Caki2 (cell line): ENCODE measurements around the gene YIPF3. TPM values are rescaled to one million over a fixed set of nuclear protein-coding genes. Genes with fewer than 3 reads are reported as not detected.

Experiments used
- DNase-seq: peaks from one replicate; pipeline ENCODE4 v3.0.0-alpha.2; 2015; ENCODE audit warnings: low read depth
- in situ Hi-C: cut with HindIII; loops from 2 replicates; pipeline ENCODE4 v1.10.0; 2016; ENCODE audit warnings: low sequenced_read_pairs, low pct_unique_long_range_greater_than_20kb, mixed read lengths
- total RNA-seq: library from RNA; depleted of rRNA; stranded (reverse); fragments of >200 nt; shearing (Covaris generic); gene quantifications from 2 replicates; pipeline ENCODE4 v1.2.3, GENCODE V29; 2014; ENCODE audit warnings: low replicate concordance

YIPF3 gene
- total RNA-seq, 1 experiment from 2014 or later = 127 TPM

DNA sequence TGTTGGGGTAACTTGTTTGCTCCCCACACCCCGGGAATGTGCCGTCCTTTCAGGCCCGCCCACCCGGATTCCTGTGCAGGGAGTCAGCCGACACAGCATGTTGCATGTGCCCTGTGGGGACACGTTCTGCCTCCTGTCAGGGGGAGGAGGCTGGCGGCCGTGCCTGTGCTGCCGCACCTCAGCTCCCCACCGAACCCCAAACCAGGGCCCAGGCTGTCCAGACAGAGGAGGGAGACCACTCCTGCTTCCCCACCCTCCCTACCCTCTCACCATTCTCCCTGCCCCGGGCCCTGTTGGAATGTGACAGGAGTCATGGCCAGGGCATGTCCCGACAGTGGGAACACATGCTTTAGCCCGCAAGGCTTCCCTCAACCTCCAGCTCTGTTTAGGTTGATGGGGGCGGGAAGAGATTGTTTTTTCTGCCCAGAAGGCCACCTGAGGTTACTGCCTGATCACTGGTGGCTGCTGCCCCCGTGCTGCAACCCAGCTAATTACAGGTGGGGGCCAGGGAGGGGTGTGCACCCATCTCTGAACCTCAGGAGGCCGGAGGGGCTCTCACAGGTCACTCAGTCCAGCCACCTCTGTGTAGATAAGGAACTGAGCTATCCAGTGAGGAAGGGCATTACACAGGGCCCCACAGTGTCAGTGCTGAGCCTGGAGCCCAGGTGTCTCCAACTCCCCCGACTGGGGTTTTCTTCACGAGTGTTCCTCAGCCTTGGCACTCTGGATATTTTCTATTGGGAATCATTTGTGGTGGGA is 20.2 kb downstream of the YIPF3 start:
- no peak for DNase-seq
- in situ Hi-C loops = no loop called here

DNA sequence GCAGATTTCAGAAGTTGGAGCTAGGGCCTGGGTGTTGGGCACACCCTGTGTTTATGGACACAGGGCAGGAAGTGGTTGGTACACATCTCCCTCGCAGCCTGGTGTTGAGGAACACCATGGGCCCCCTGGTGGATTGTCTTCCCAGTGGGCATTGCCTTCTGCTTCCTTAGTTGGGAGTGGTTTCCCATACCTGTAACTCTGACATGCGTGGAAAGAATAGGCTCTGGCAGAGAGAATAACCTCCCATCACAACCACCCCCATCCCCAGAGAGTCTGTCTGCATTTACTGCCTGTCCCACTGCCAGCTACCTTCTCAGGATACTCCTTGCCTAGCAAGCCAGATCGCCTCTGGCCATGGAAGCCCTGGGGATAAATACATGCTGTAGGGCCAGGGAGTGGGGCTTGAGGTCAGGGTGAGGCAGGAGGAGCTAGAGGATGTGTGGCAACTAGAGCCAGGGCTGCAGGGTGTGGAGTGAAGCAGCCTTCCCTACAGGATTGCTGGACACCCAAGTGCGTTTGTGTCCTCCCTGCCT is 21.3 kb downstream of the YIPF3 start:
- DNase-seq = no peak
- in situ Hi-C loops = no loop called here

DNA sequence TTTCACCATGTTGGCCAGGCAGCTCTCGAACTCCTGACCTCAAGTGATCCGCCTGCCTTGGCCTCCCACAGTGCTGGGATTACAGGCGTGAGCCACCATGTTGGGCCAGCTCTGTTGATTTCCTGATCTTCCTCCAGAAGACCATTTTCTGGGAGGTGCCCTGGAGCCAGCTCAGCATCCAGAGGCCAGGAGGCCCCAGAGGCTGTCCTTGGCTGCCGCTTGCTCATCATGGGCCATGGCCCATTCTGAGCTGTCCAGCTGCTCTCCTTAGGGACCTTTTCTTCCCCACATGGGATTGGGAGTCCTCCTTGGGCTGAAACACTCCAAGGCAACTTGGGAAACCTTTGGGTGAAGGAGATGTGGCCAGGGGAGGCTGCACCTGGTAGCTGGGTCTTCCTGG is 22.0 kb downstream of the YIPF3 start:
- in situ Hi-C loops = no loop called here
- no peak for DNase-seq

DNA sequence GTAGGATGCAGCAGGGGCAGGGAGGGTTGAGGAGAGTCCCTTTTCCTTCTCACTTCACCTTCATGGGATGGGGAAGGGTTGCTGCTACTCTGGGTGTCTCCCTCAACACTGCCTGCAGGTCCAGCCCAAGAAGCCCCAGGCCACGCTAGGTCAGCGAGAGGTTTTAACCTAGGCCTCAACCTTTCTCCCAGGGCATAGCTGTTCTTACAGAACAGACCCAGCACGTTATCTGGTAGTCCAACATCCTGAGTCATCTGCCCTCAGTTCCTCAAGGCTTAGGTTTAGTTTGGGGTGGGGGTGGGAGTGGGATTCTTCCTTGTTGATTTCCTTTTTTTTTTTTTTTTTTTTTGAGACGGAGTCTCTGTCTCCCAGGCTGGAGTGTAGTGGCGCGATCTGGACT is 22.4 kb downstream of the YIPF3 start:
- DNase-seq = no peak
- in situ Hi-C loops = no loop called here

DNA sequence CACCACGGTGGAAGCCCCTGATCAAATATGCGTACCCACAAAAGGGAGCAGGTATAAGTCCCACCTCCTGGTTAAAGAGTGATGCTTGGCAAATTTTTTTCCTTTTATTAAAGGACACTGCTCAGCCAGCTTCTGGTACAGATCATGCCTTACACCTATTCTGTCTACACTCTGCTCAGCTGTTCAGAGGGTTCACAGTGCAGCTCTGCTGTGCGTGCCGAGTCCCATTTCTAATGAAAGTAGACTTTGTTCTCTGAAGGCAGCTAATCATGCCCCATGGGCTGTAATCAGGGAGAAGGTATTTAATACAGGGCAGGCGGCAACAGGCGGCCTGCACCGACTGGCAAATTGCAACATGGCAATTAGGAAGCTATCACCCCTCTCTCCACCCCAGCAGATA is 22.9 kb downstream of the YIPF3 start:
- in situ Hi-C loops = no loop called here
- no peak for DNase-seq

DNA sequence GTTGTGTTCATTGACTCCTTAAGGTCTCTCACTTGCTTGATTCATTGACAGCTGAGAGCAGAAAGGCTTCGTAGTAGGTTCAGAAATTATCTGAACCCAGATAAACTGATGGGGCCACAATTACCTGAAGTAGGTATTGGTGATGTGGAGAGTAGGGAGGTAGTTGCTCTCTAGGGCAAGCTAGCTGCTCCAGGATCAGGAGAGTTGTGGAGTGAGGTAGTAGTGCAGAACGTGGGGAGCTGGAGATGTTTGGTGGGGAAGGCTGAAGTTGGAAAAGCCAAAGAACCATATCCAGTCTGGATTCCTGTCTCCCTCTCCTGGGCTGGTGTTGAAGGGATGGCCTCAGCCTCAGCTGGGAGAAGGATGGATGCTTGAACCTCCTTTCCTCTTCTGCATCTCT is 23.5 kb downstream of the YIPF3 start:
- in situ Hi-C loops = no loop called here
- no peak for DNase-seq

DNA sequence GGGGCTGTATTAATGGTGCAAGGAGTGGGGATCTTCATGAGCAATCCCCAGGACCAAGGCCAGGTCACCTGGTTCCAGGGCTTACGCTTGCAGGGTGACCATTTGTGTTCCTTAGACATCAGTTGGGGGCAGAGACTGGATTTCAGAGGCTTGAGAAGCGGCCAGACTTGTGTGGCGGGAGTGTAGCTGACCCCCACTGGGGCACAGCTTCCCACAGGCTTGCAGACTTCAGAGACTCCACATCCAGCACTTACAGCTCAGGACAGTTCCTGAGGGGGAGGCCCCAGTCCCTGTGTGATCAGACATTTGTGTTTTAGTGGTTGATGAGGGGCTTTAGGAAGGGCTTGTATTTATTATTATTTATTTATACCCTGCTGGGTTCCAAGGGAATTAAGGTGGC is 24.1 kb downstream of the YIPF3 start:
- DNase-seq = no peak
- in situ Hi-C loops = no loop called here

DNA sequence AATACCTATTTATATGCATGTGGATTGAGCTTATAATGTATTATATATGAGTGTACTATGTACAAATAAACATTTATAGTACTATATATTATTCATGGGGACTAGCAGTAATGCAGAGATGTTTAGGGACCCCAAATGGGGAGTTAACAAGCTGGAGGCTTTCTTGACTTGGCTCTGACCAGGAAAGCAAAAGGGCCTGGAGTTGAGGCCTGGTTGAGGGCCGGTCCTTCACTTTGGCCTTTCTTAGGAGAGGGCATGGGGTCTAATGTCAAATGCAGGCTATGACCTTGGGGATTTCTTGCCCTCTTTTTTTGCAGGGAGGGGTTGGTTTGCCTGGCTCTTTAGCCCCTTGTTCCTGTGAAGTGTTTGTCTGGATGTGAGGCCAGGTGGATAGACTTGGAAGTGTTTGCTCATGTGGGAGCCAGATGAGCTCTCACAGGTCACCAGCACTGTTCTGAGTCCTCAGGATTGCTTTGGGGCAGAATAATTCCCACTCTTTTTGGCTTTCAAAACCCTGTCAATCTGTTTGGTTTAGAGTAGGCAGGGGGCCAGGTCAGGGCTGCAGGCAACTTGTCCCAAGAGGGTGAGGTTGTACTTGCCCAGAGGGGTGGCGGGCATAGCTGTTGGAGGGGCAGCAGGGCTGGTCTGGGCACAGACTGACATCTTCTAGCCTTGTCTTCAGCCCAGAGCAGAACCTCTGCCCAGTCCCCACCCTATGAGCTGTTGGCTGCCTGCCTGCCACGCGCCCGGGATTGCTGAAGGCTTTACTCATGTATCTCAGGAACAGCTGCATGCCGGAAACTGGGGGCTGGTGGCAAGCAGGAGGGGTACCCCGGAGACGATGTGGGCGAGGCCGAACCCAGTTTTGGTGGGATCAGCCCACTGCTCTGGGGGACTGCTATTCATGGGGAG is 24.7 kb downstream of the YIPF3 start:
- in situ Hi-C loops = no loop called here
- DNase-seq = no peak

DNA sequence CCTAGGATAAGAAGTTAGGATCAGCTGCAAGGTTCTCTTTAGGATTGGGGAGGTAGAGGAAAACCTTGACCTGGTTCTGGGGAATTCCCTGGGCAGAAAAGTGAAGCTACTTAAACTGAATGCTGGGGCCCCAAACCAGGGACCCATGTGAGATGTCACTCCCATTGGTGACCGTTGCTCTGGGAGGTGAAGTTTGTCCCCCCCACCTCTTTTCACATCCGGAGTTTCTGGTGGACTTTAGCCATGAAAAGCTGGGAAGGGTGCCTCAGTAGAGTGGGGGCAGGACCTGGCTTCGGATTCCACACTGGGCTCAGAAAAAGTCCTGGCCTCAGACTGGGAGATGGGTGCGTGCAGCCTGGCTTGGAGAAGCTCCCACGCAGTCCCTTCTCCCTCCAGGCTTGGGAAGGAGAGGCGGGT is 26.2 kb downstream of the YIPF3 start:
- DNase-seq = no peak
- in situ Hi-C loops = no loop called here

DNA sequence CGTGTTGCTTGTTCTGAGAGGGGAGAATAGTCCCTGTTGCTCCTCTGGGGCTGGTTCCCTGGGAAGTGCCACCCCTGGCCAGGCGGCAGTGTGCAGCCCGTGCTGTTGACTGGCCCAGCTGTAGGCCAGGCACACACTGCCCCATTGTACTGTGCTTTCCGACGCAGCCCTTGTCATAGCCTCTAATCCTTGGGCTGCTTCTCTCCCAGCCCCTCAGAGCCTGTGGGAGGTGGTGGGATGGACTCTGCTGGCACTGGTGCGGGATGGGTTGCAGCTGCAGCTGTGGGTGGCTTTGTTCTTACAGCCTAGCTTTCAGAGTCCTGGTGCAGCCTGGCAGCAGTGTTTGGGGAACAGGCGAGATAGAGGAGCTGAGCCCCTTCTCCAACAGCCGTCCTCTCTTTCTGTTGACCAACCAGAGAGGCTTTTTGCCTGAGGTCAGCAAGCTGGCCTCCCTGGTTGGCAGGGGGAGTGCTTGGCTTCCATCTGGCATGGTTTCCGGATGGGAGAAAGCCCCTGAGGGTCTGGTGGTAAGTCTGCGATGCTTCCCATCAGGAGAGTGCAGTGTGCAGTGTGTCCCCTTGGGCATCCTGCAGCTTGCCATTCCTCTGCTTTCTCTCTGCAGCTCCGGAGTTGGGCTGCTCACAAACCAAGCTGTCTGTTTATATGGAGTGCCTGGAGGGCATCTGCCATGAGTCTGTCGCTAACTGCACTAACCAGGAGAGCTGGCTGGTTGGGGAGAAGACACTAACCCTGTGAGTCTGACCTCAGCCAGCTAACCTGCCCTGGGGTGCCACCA is 27.3 kb downstream of the YIPF3 start:
- DNase-seq = no peak
- in situ Hi-C loops = no loop called here

DNA sequence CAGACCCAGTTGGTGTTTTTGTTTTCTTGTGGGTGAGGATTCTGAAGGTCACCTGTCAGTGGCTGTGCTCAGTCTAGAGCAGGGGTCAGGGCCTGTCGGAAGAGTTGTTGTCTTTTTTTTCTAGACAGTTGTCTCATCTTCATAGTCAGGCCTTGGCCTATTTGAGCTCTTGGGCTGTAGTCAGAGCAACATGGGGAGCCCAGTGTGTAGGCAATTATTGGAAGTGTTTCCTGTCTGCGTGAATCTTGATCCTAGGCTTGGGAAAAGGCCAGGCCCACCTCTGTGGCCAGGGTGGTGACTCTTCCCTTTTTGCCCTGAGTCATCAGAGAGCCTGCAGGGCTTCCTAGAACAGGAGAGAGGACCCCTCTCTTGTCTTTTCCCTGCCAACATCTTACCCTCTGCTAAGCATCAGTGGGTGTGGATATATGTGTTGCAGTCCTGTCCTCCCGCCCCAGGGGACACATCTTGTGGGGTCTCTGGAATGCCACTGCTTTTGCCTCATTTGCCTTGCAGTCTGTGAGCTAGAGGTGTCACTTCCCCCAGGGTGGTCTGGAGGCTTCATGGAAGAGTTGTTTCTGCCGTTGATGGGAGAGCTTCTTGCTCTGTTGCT is 28.0 kb downstream of the YIPF3 start:
- in situ Hi-C loops = no loop called here
- DNase-seq = no peak

DNA sequence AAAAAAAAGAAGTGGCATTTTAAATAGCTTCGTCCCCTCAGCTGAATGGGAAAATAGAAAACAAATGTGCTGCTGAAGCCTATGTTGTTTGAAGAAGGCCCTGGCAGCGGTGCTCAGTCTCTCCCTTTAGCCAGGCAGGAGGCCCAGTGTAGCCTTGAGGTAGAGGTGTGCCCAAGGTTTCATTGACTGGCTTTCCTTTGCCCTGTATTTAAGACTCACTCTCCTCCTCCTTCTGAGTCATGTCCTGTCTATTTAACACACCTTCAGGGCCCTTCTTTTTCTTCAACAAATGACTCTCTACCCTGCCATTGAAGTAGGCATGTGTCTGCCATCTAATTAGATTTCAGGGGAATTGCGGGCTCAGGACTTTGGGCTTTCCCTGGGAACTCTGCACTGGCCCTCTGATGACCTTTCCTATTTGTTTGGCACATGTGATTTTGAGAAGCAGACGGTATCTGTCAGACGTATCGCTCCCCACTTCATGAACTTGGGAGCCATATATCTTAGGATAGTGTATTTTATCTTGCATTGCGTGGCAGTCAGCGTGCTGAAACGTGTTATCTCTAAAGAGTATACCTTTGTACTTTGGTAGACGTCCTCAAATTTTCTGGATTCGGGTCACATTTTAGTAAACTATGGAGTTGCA is 35.0 kb downstream of the YIPF3 start:
- peak; percentile 35 for DNase-seq
- in situ Hi-C loops = no loop called here

DNA sequence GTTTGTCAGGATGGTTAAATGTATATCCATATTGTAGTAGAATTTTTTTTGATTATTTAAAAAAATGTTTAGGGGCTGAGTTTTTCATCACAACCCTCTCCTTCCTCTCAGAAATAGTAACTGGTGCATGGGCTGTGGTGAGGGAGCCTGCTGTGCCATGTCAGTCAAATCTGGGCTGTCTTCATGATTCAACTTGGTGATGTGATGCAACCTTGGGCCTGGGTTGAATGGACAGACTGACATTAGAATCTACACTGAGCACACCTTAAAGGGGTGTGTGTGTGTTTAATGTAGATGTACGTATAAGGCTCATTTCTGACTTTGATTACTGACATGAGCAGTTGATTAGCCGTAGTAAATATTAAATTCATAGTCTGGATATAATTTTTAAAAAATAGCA is 35.7 kb downstream of the YIPF3 start:
- no peak for DNase-seq
- in situ Hi-C loops = no loop called here

DNA sequence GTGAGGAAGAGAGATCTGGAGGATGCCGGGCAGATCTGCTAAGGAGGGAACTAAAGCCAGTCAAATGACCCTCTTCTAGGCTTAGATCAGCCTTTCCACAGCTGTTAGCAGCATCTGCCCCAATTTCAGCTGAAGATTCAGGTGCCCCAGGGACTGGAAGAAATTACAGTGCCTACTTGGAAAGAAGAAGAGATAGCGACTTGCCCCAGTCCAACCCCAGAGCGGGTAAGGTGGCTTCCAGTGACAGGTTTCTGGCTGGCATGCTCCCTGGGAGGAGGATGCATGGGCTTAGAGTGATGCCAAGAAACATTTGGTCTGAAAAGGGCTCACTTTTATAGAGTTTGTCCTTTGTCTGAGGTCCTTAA is 38.7 kb downstream of the YIPF3 start:
- no peak for DNase-seq
- in situ Hi-C loops = no loop called here

DNA sequence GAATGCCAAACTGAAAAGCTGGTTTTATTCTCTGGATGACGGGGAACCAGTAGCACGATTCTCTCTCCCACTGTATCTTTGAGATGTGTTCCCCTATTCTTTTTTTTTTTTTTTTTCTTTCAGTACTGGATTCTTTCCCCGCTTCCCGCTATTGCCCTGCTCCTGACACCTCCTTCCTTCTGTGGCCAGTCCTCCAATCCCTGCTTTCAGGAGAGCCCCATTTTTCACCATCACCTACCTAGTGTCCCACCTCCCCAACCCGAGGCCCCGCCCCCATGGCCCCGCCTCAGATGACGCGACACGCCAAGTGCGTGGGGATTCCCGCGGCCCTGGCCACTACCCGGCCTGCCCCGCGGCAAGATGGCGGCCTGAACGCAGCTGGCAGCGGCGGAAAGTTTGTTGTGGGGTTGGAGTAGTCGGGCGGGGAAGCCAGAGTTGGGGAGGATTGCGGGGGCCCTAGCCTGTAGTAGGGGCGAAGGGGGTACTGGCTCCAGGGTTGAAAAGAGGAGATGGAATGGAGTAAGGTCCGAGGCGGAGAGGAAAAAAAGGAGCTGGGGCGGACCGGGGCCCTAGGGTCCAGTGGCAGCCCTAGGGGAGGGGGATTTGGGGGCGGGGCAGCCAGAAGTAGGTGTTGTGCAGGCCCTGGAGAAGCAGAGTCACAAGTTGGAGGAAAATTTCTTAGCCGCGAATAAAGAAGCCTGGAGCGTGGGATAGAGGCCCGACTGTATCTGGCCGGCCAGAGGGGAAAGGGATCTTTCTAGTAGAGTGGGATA is 39.3 kb downstream of the YIPF3 start, which contains the start of gene TJAP1:
TSS of gene TJAP1 (plus strand) at position 336 of the 773 bp plus-strand sequence. CDS start 21,432 bp downstream, outside the sequence.
- in situ Hi-C loops = no loop called here
- peak; percentile 72 for DNase-seq

DNA sequence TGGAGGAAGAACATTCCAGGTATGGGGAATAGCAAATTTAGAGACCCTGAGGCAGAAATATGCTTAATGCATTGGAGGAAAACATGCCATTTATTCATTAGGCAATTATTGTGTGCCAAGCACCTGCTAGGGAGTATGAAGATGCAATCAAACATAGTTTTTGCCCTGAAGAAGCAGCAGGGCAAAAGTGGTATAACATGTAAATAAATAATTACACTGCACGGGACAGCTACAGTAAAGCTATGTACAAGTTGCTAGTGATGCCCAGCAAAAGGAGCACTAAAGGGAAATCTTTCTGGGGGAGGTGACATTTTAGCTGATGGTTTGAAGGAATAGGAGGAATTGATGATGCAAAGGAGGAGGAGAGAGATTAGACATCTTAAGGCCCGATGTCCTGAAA is 40.0 kb downstream of the YIPF3 start:
- DNase-seq = no peak
- in situ Hi-C loops = no loop called here

DNA sequence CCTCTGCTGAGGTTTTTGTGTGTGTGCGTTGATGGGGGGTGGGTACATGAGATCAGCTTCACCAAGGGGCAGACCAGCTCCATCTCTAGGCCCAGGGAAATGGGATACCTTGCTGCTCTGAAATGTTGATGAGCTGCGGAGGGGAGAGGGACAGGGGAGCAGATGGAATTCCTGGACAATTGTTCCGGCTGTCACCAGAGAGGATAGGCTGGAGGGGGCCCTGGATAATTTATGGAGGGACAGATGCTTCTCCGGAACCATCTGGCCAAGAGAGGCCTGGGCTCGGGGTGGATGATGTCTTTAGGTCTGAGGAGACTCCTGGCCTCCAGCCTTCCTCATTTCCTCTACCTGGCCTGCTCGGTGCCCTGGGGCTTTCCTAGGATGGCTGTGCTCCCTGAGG is 41.2 kb downstream of the YIPF3 start:
- in situ Hi-C loops = no loop called here
- no peak for DNase-seq
